GM23338 (cell line): ENCODE results near the gene DGLUCY. TPM values are rescaled to one million over a fixed set of nuclear protein-coding genes. Genes with fewer than 3 reads are reported as not detected.

Experiments used
- ATAC-seq: fragments of 200-7000 bp; cut with Tn5 transposase; 3 replicates; pipeline ENCODE4 v1.9.1; 2020
- DNase-seq: peaks from one replicate; pipeline ENCODE4 v3.0.0-alpha.2; 2015; ENCODE audit warnings: low spot score
- H2AFZ ChIP-seq: fragments of 200-600 bp; sonication (generic); 2 replicates; pipeline ENCODE4 v1.8.0; 2016; ENCODE audit warnings: antibody characterized with exemption, mild to moderate bottlenecking, moderate library complexity
- H3F3A ChIP-seq: fragments of 200-600 bp; sonication (generic); replicated peaks from 2 replicates; pipeline ENCODE4 v1.8.0; 2017; ENCODE audit warnings: antibody characterized with exemption, mixed run types, low read depth
- H3K27ac ChIP-seq: fragments of 200-600 bp; sonication (generic); 2 replicates; pipeline ENCODE4 v1.6.1; 2016; ENCODE audit warnings: low read depth
- H3K27me3 ChIP-seq: fragments of 200-600 bp; sonication (generic); 2 replicates; pipeline ENCODE4 v1.8.0; 2016; ENCODE audit warnings: mild to moderate bottlenecking, mixed run types, moderate library complexity; ENCODE audit not compliant: insufficient read depth
- H3K36me3 ChIP-seq: fragments of 200-600 bp; sonication (generic); 2 replicates; pipeline ENCODE4 v1.8.0; 2016; ENCODE audit warnings: mild to moderate bottlenecking; ENCODE audit not compliant: insufficient read depth
- H3K4me1 ChIP-seq: fragments of 200-600 bp; sonication (generic); 2 replicates; pipeline ENCODE4 v1.8.0; 2016; ENCODE audit warnings: mild to moderate bottlenecking, moderate library complexity; ENCODE audit not compliant: insufficient read depth
- H3K4me2 ChIP-seq: fragments of 200-600 bp; sonication (generic); 2 replicates; pipeline ENCODE4 v1.7.1; 2017; ENCODE audit warnings: mixed run types
- H3K4me3 ChIP-seq: fragments of 200-600 bp; sonication (generic); 2 replicates; pipeline ENCODE4 v1.6.1; 2016; ENCODE audit warnings: mixed run types
- H3K79me2 ChIP-seq: fragments of 200-600 bp; sonication (generic); replicated peaks from 2 replicates; pipeline ENCODE4 v1.8.0; 2017; ENCODE audit warnings: mild to moderate bottlenecking; ENCODE audit not compliant: insufficient read depth
- H3K9me2 ChIP-seq: fragments of 200-600 bp; sonication (generic); 2 replicates; pipeline ENCODE4 v1.8.0; 2017; ENCODE audit not compliant: insufficient read depth
- H4K20me1 ChIP-seq: fragments of 200-600 bp; sonication (generic); replicated peaks from 2 replicates; pipeline ENCODE4 v1.8.0; 2017; ENCODE audit warnings: mild to moderate bottlenecking; ENCODE audit not compliant: insufficient read depth
- H3K27ac Mint-ChIP-seq: 2 replicates; pipeline ENCODE4 v1.8.0; 2020; ENCODE audit warnings: inconsistent platforms, mild to moderate bottlenecking, moderate library complexity, mixed read lengths
- H3K27me3 Mint-ChIP-seq: 3 replicates; pipeline ENCODE4 v1.8.0; 2022; ENCODE audit warnings: low read depth, mild to moderate bottlenecking, moderate library complexity, mixed read lengths, inconsistent platforms; ENCODE audit not compliant: insufficient read depth, poor library complexity
- H3K36me3 Mint-ChIP-seq: 3 replicates; pipeline ENCODE4 v1.8.0; 2021; ENCODE audit warnings: low read depth, mild to moderate bottlenecking, inconsistent platforms, moderate library complexity, mixed read lengths
- H3K4me1 Mint-ChIP-seq: 3 replicates; pipeline ENCODE4 v1.8.0; 2020; ENCODE audit warnings: mild to moderate bottlenecking, inconsistent platforms, mixed read lengths
- H3K4me3 Mint-ChIP-seq: 3 replicates; pipeline ENCODE4 v1.8.0; 2021; ENCODE audit warnings: moderate library complexity, mild to moderate bottlenecking, inconsistent platforms, mixed read lengths
- H3K9me3 Mint-ChIP-seq: 3 replicates; pipeline ENCODE4 v1.8.0; 2020; ENCODE audit warnings: moderate library complexity, mild to moderate bottlenecking, inconsistent platforms, mixed read lengths
- CREB1 ChIP-seq: fragments of 250-450 bp; sonication (Bioruptor Pico); IDR thresholded peaks from 2 replicates; pipeline ENCODE4 v1.5.0; 2020; ENCODE audit warnings: low read depth, mild to moderate bottlenecking, moderate library complexity
- EZH2 ChIP-seq: fragments of 200-600 bp; sonication (generic); IDR thresholded peaks from one replicate; pipeline ENCODE4 v1.8.0; 2017; ENCODE audit warnings: antibody characterized with exemption, mild to moderate bottlenecking, low read depth; ENCODE audit not compliant: unreplicated experiment
- EZH2phosphoT487 ChIP-seq: fragments of 200-600 bp; sonication (generic); IDR thresholded peaks from one replicate; pipeline ENCODE4 v1.8.1; 2018; ENCODE audit warnings: antibody characterized with exemption; ENCODE audit not compliant: unreplicated experiment
- JUNB ChIP-seq: IDR thresholded peaks from one replicate; pipeline ENCODE4 v1.6.1; 2016; ENCODE audit warnings: antibody characterized with exemption; ENCODE audit not compliant: unreplicated experiment
- NANOG ChIP-seq: IDR thresholded peaks from 2 replicates; pipeline ENCODE4 v1.6.1; 2016; ENCODE audit warnings: antibody characterized with exemption, borderline replicate concordance
- STAT1 ChIP-seq: IDR thresholded peaks from one replicate; pipeline ENCODE4 v1.6.1; 2016; ENCODE audit warnings: antibody characterized with exemption; ENCODE audit not compliant: unreplicated experiment
- polyA plus RNA-seq: library from polyadenylated mRNA; unstranded; fragments of >200 nt; fragmentation: Nextera tagmentation; extraction: Ambion mirVana; gene quantifications from 2 replicates; pipeline ENCODE4 v1.2.1, GENCODE V29; 2016
- total RNA-seq: library from RNA; depleted of rRNA; stranded (reverse); fragments of >200 nt; shearing (Covaris generic); gene quantifications from 2 replicates; pipeline ENCODE4 v1.2.3, GENCODE V29; 2014
- TF ChIP-seq, protein P1 (sequence below), 2 experiments: fragments of 200-600 bp in 1 of 2; sonication (generic) in 1 of 2; conservative IDR thresholded peaks; 2 replicates each; pipeline versions ENCODE4 v1.5.1 to v1.6.1; 2016 to 2017; ENCODE audit warnings: antibody characterized with exemption in 2 of 2, low read depth in 2 of 2, mild to moderate bottlenecking in 2 of 2, moderate library complexity in 1 of 2
- TF ChIP-seq, protein P2 (sequence below): IDR thresholded peaks from 2 replicates; pipeline ENCODE4 v1.6.1; 2016; ENCODE audit warnings: antibody characterized with exemption
- TF ChIP-seq, protein P3 (sequence below): fragments of 250-450 bp; sonication (Bioruptor Pico); IDR thresholded peaks from 2 replicates; pipeline ENCODE4 v1.5.0; 2020; ENCODE audit warnings: mild to moderate bottlenecking, moderate library complexity
- TF ChIP-seq, protein P4 (sequence below): IDR thresholded peaks from one replicate; pipeline ENCODE4 v1.6.1; 2018; ENCODE audit warnings: antibody characterized with exemption; ENCODE audit not compliant: unreplicated experiment

DGLUCY gene
- total and polyA plus RNA-seq, 2 experiments from 2014 or later = 14.6 to 31.6 TPM

DNA sequence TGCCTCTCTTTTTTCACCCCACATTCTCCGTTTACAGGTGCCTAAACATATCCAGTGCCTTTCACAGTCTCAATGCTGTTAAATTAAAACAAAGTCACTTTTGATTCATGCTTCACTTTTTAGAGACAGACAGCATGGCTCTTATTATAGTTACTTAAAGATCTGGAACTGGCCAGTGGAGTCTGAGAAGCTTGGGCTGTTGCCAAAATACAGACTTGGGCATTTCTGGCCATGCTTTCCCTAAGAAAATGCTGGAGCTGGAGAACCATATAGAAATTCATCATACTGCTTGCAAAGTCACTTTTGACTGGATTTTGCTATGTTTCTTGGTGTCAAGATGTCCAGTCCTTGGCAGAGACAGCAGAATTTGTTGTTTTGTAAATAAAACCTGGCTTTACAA lies 142.8 kb downstream of the DGLUCY start (continued):
- TF ChIP-seq, protein P1, sequence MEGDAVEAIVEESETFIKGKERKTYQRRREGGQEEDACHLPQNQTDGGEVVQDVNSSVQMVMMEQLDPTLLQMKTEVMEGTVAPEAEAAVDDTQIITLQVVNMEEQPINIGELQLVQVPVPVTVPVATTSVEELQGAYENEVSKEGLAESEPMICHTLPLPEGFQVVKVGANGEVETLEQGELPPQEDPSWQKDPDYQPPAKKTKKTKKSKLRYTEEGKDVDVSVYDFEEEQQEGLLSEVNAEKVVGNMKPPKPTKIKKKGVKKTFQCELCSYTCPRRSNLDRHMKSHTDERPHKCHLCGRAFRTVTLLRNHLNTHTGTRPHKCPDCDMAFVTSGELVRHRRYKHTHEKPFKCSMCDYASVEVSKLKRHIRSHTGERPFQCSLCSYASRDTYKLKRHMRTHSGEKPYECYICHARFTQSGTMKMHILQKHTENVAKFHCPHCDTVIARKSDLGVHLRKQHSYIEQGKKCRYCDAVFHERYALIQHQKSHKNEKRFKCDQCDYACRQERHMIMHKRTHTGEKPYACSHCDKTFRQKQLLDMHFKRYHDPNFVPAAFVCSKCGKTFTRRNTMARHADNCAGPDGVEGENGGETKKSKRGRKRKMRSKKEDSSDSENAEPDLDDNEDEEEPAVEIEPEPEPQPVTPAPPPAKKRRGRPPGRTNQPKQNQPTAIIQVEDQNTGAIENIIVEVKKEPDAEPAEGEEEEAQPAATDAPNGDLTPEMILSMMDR (conservative IDR thresholded peaks at IDR 0.05; ENCODE audit: low read depth in 2 of 2) = no peak
- TF ChIP-seq CREB1 (CRISPR knock-in tag) = no peak
- TF ChIP-seq, protein P2, sequence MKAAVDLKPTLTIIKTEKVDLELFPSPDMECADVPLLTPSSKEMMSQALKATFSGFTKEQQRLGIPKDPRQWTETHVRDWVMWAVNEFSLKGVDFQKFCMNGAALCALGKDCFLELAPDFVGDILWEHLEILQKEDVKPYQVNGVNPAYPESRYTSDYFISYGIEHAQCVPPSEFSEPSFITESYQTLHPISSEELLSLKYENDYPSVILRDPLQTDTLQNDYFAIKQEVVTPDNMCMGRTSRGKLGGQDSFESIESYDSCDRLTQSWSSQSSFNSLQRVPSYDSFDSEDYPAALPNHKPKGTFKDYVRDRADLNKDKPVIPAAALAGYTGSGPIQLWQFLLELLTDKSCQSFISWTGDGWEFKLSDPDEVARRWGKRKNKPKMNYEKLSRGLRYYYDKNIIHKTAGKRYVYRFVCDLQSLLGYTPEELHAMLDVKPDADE = no peak

DNA sequence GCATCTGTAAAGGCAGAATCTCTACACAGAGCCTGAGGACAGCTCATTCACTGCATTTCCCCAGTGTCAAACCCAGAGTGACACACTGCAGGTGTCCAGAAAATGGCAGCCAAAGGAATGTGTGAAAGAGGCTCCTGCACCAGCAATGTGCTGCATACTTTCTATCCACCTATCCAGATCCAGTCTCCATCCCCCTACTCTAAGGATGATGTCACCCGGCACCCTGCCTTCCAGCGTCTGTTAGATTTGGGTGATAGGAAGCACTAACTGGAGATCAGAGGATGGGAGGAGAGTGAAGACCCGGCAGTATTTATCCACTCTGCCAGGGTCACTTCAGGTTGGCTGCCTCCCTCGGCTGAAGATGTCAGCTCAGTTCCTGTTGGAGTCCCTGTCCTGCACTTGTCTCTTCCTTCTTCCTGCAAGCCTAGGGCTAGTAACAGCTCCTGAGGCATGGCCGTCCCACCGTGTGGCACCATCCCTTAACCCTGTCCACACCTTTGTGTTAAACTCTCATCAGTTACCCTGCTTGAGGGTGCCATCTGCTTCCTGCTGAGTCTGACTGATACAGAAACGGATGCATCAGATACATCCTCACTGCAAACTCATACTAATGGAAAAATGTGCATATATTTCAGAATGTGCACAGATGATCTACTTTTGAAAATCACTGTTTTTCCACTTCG lies 143.6 kb downstream of the DGLUCY start:
- Mint-ChIP-seq H3K9me3 (no peaks in the 10 kb centered on the region; the same call in 2 of the 3 replicates), H3K27me3 (peaks cover 18% of the 10 kb centered on the region), H3K36me3 (no peaks in the 10 kb centered on the region), H3K27ac (no peak overlapping the region), H3K4me3 (no peak overlapping the region), H3K4me1 (peaks cover 15% of the 10 kb centered on the region)
- H3K36me3 ChIP-seq = no peaks in the 10 kb centered on the region
- no peaks in the 10 kb centered on the region for H3K79me2 ChIP-seq
- H3F3A ChIP-seq = 0 out of 2 replicates have a peak, but pooled peaks cover 5% of the 10 kb centered on the region
- no peaks in the 10 kb centered on the region for H3K9me2 ChIP-seq
- no peak overlapping the region for H3K4me2 ChIP-seq
- H2AFZ ChIP-seq = peak overlapping the region; percentile 47; the same call in 1 of the 2 replicates
- H3K27ac ChIP-seq = no peak overlapping the region
- no peaks in the 10 kb centered on the region for H4K20me1 ChIP-seq
- ATAC-seq (no peak), DNase-seq (no peak)
- no peak overlapping the region for H3K4me3 ChIP-seq
- H3K4me1 ChIP-seq = peaks cover 7% of the 10 kb centered on the region
- H3K27me3 ChIP-seq = peaks cover 17% of the 10 kb centered on the region
- TF ChIP-seq, protein P3, sequence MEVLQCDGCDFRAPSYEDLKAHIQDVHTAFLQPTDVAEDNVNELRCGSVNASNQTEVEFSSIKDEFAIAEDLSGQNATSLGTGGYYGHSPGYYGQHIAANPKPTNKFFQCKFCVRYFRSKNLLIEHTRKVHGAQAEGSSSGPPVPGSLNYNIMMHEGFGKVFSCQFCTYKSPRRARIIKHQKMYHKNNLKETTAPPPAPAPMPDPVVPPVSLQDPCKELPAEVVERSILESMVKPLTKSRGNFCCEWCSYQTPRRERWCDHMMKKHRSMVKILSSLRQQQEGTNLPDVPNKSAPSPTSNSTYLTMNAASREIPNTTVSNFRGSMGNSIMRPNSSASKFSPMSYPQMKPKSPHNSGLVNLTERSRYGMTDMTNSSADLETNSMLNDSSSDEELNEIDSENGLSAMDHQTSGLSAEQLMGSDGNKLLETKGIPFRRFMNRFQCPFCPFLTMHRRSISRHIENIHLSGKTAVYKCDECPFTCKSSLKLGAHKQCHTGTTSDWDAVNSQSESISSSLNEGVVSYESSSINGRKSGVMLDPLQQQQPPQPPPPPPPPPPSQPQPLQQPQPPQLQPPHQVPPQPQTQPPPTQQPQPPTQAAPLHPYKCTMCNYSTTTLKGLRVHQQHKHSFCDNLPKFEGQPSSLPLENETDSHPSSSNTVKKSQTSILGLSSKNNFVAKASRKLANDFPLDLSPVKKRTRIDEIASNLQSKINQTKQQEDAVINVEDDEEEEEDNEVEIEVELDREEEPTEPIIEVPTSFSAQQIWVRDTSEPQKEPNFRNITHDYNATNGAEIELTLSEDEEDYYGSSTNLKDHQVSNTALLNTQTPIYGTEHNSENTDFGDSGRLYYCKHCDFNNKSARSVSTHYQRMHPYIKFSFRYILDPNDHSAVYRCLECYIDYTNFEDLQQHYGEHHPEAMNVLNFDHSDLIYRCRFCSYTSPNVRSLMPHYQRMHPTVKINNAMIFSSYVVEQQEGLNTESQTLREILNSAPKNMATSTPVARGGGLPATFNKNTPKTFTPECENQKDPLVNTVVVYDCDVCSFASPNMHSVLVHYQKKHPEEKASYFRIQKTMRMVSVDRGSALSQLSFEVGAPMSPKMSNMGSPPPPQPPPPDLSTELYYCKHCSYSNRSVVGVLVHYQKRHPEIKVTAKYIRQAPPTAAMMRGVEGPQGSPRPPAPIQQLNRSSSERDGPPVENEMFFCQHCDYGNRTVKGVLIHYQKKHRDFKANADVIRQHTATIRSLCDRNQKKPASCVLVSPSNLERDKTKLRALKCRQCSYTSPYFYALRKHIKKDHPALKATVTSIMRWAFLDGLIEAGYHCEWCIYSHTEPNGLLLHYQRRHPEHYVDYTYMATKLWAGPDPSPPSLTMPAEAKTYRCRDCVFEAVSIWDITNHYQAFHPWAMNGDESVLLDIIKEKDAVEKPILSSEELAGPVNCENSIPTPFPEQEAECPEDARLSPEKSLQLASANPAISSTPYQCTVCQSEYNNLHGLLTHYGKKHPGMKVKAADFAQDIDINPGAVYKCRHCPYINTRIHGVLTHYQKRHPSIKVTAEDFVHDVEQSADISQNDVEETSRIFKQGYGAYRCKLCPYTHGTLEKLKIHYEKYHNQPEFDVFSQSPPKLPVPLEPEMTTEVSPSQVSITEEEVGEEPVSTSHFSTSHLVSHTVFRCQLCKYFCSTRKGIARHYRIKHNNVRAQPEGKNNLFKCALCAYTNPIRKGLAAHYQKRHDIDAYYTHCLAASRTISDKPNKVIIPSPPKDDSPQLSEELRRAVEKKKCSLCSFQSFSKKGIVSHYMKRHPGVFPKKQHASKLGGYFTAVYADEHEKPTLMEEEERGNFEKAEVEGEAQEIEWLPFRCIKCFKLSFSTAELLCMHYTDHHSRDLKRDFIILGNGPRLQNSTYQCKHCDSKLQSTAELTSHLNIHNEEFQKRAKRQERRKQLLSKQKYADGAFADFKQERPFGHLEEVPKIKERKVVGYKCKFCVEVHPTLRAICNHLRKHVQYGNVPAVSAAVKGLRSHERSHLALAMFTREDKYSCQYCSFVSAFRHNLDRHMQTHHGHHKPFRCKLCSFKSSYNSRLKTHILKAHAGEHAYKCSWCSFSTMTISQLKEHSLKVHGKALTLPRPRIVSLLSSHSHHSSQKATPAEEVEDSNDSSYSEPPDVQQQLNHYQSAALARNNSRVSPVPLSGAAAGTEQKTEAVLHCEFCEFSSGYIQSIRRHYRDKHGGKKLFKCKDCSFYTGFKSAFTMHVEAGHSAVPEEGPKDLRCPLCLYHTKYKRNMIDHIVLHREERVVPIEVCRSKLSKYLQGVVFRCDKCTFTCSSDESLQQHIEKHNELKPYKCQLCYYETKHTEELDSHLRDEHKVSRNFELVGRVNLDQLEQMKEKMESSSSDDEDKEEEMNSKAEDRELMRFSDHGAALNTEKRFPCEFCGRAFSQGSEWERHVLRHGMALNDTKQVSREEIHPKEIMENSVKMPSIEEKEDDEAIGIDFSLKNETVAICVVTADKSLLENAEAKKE = no peak
- TF ChIP-seq, protein P4, sequence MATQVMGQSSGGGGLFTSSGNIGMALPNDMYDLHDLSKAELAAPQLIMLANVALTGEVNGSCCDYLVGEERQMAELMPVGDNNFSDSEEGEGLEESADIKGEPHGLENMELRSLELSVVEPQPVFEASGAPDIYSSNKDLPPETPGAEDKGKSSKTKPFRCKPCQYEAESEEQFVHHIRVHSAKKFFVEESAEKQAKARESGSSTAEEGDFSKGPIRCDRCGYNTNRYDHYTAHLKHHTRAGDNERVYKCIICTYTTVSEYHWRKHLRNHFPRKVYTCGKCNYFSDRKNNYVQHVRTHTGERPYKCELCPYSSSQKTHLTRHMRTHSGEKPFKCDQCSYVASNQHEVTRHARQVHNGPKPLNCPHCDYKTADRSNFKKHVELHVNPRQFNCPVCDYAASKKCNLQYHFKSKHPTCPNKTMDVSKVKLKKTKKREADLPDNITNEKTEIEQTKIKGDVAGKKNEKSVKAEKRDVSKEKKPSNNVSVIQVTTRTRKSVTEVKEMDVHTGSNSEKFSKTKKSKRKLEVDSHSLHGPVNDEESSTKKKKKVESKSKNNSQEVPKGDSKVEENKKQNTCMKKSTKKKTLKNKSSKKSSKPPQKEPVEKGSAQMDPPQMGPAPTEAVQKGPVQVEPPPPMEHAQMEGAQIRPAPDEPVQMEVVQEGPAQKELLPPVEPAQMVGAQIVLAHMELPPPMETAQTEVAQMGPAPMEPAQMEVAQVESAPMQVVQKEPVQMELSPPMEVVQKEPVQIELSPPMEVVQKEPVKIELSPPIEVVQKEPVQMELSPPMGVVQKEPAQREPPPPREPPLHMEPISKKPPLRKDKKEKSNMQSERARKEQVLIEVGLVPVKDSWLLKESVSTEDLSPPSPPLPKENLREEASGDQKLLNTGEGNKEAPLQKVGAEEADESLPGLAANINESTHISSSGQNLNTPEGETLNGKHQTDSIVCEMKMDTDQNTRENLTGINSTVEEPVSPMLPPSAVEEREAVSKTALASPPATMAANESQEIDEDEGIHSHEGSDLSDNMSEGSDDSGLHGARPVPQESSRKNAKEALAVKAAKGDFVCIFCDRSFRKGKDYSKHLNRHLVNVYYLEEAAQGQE = no peak
- TF ChIP-seq, protein P2 = no peak
- TF ChIP-seq NANOG (no peak), STAT1 (no peak), EZH2phosphoT487 (no peak), JUNB (no peak), EZH2 (no peak)
